ENCODE results near the gene TBCD. TPM values are rescaled to one million over a fixed set of nuclear protein-coding genes. Genes with fewer than 3 reads are reported as not detected.

Gene TBCD
- total RNA-seq, 1 experiment from 2014 or later: 129 TPM

DNA sequence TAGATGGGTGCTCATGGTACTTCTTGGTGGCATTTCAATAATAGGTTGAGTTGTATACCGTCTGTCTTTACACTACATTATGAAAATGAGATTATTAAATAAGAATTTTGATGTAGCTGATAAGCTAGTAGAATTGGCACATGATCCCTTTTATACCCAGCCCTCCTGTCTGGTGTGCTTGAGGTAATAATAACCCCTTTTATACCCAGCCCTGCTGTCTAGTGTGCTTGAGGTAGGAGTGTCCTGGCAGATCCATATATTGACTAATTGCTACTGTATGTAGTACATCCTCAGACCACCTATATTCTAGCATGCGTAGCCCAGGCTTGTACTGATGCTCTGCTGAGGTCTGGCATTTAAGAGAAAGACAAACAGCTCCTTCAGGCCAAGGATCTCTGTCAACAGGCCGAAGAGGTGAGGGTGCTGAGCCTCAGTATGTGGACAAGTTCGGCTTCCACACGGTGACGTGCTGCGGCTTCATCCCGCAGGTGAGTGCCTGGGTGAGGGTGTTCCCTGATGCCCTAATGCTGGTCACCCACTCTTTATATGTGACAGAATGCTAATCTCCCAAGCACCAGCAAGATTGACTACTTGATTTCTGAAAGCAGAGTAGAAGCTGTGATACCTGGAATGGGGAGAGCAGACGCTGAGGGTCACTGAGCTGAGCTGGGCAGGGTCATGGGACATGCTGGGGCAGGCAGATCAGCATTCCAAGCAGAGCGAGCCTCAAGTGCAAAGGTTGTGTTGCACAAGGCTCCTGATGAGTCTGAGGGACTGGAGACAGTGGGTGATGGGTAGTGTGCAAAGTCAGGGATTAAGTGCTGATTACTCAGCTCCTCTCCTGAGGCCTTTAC lies 10.7 kb upstream of the TBCD start:
- no peak overlapping the region for H3K4me3 Mint-ChIP-seq
- no CpG with 5 or more reads among the region's 10 CpGs for whole genome bisulfite sequencing (ENCODE audit: extremely low coverage, insufficient read length, low lambda C conversion rate)
- H3K27me3 Mint-ChIP-seq (ENCODE audit: low read depth): peaks cover 2% of the 10 kb centered on the region; the same call in 1 of the 2 replicates

More for the DNA sequence above, 10.7 kb upstream of the TBCD start:
- DNase-seq: no peak
- no peak overlapping the region for H2BK5ac ChIP-seq (ENCODE audit: insufficient read length, low read length)
- no peaks in the 10 kb centered on the region for H3K27me3 ChIP-seq (ENCODE audit: insufficient read depth, low read length)
- no peak overlapping the region for H3K56ac ChIP-seq (ENCODE audit: insufficient read length, low read depth, low read length)
- H3K27ac Mint-ChIP-seq: no peak overlapping the region
- H3K23me2 ChIP-seq (ENCODE audit: insufficient read length, low read depth, low read length, poor library complexity, severe bottlenecking): no peaks in the 10 kb centered on the region
- no peak overlapping the region for H3K27ac ChIP-seq (ENCODE audit: insufficient read length, low read depth, low read length)
- peaks cover 40 to 58% (median 56%) of the 10 kb centered on the region in 3 experiments for H3K36me3 Mint-ChIP-seq (ENCODE audit: insufficient read depth in 1 of 3, low read depth in 3 of 3)
- H4K5ac ChIP-seq (ENCODE audit: insufficient read length, low read depth, low read length): no peak overlapping the region
- no peak overlapping the region for H2BK12ac ChIP-seq (ENCODE audit: insufficient read length, low read depth, low read length)
- H3K14ac ChIP-seq (ENCODE audit: insufficient read depth, low read length): no peak overlapping the region
- H2BK15ac ChIP-seq (ENCODE audit: low read depth, low read length): no peak overlapping the region
- TF ChIP-seq, protein P1, sequence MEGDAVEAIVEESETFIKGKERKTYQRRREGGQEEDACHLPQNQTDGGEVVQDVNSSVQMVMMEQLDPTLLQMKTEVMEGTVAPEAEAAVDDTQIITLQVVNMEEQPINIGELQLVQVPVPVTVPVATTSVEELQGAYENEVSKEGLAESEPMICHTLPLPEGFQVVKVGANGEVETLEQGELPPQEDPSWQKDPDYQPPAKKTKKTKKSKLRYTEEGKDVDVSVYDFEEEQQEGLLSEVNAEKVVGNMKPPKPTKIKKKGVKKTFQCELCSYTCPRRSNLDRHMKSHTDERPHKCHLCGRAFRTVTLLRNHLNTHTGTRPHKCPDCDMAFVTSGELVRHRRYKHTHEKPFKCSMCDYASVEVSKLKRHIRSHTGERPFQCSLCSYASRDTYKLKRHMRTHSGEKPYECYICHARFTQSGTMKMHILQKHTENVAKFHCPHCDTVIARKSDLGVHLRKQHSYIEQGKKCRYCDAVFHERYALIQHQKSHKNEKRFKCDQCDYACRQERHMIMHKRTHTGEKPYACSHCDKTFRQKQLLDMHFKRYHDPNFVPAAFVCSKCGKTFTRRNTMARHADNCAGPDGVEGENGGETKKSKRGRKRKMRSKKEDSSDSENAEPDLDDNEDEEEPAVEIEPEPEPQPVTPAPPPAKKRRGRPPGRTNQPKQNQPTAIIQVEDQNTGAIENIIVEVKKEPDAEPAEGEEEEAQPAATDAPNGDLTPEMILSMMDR (conservative IDR thresholded peaks at IDR 0.05): no peak
- H3K4me1 Mint-ChIP-seq: peaks cover 19 to 20% of the 10 kb centered on the region in 2 experiments
- H2AK5ac ChIP-seq (ENCODE audit: insufficient read length, low read length): no peak overlapping the region
- no peak overlapping the region for H3K4ac ChIP-seq (ENCODE audit: low read depth, low read length)
- H3K4me2 ChIP-seq (ENCODE audit: insufficient read depth, insufficient read length, low read length): no peak overlapping the region
- H3K79me1 ChIP-seq (ENCODE audit: insufficient read depth, low read depth, low read length, poor library complexity, severe bottlenecking): no peaks in the 10 kb centered on the region
- H3K79me2 ChIP-seq (ENCODE audit: insufficient read depth, low read length): no peaks in the 10 kb centered on the region
- no peaks in the 10 kb centered on the region for H3K9me3 ChIP-seq (ENCODE audit: control insufficient read depth, low read depth, low read length)
- H2BK20ac ChIP-seq (ENCODE audit: low read depth, low read length, poor library complexity, severe bottlenecking): no peak overlapping the region
- no peak overlapping the region for H2AFZ ChIP-seq (ENCODE audit: low read length)
- H4K8ac ChIP-seq (replicated peaks; ENCODE audit: insufficient read length, low read depth, low read length): no peak overlapping the region
- no peak overlapping the region for H4K91ac ChIP-seq (ENCODE audit: insufficient read length, low read depth, low read length)
- H3K9ac ChIP-seq (ENCODE audit: extremely low read depth, insufficient read length, low read length): no peak overlapping the region
- H3K23ac ChIP-seq (ENCODE audit: insufficient read length, low read depth, low read length): no peak overlapping the region
- no peak overlapping the region for H2BK120ac ChIP-seq (ENCODE audit: low read depth, low read length, poor library complexity, severe bottlenecking)
- peaks cover 23 to 25% of the 10 kb centered on the region in 2 experiments for H3K9me3 Mint-ChIP-seq
- H3K18ac ChIP-seq (ENCODE audit: insufficient read length, low read depth, low read length): no peak overlapping the region
- no peaks in the 10 kb centered on the region for H4K20me1 ChIP-seq (ENCODE audit: control insufficient read depth, insufficient read depth, insufficient read length)
- no peaks in the 10 kb centered on the region for H3K4me1 ChIP-seq (ENCODE audit: insufficient read depth, low read length)
- H3T11ph ChIP-seq (ENCODE audit: low read length): no peak overlapping the region
